ENCODE data around the gene BAZ2B.
"Not testable (repeated sequence)": the region's sequence is repeated elsewhere in the genome, so short reads cannot be mapped to it uniquely, and the experiment has no call there.

Gene BAZ2B

DNA sequence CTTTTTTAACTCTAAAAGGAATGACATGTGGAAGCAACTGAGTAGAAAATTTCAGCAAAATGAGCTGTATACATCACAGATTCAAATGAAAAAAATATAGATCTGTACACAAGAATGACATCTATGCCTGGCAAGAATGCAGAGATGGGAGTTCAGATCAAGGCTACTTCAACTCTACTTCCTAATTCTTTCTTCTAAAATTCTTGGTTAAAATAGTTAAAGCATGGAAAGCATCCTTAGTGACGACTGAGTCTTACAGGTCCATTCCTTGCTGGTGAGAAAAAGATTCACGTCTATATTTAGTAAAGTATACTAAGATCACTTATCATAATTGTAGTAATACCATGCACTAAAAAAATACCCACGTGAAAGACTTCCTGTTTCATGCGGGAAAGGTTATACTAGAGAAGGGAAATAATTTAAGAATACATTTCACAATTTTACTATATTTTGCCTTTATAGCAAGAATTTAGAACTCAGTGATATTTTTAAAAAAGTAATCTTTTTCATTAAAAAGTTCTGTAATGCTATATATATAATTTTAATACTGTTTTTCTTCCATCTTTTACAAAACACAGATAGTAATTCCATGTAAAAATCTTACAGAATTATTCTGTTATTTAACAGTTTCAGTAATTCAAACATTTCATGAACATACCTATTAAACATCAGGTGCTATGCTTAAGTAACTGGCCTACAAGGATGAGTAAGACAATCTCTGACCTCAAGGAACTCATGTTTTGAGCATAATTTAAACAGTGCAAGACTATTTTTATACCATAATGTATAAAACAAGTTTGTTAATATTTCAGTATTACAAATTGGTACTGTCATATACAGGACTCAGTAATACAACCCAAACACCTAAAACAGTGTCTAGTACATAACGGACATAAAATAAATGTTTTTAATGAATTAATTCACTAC lies 159.6 kb downstream of the BAZ2B start:
- DNase-seq: no peak

DNA sequence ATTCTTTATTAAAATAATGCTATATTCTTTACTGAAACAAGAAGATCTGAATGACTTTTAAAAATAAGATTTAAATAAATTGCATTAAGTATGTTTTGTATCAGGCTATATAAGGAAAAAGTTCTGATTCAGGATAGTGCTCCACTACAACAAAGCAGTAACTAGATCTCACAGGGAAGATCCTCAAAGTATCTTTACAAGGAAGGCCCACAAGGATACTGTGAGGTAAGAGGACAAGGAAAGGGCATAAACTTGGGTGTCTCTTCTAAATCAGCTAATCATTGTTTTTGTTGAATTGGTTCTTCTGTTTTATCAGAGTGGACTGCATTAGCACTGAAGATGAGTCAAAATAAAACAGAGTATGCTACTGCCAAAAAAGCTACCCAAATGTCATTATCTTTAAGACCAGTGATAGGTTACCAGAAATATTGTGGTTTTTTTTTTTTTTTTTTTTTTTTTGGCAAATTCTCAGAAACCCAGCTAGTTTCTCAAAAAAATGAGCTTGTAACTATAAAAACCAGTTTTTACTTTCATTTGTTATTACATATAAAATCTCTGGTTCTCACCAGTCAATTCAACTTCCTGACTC lies 160.9 kb downstream of the BAZ2B start:
- no peak for DNase-seq

DNA sequence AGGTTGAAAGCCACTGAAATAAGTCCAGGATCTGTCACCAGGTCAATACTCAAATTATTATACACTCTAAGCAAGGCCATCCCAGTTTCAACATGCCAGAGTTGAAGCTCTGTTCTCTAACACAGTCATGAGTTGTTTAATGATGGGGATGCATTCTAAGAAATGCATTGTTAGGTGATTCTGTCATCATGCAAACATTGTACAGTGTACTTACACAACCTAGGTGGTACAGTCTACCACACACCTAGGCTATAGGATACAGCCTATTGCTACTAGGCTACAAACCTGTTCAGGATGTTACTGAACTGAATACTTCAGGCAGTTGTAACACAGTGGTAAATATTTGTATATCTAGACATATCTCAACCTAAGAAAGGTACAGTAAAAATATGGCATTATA lies 162.2 kb downstream of the BAZ2B start:
- no peak for DNase-seq

DNA sequence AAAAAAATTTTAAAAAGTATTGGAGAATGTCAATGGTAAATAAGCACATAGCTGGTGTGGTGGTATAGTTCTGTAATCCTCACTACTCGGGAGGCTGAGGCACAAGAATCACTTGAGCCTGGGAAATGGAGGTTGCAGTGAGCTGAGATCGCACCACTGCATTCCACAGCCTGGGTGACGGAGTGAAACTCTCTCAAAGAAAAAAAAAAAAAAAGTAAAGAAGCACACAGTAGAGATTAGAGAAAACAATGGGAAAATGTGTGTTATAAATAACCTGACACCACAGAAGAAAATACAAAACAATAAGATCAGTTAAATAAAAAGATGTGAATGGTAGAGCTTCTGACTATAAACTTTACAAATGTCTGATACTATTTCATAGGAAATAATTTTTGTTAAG lies 166.2 kb downstream of the BAZ2B start:
- DNase-seq: no peak

DNA sequence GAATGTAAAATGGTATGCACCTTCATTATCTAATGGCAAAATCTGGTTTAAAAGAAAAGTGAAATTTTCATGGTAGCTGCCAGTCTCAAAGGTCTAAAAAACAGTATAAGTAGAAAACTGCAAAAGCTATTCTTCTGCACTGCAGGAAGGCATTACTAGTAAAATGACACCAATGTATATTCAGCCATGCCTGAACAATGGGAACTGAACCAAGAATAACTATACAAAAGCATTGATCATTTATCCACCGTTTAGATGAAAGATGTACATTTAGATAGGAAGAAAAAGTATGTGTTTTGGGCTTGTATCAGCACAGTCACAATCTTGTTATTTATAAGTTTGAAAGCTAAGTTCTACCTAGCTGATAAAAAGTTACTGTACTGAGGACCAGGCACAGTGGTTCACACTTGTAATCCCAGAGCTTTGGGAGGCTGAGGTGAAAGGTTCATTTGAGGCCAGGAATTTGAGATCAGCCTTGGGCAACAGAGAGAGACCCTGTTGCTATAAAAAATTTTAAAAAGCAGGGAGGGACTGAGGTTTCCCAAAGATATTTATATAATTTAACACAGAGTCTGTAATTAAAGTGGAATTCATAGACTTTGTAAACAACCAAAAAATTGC lies 166.7 kb downstream of the BAZ2B start:
- DNase-seq: no peak

DNA sequence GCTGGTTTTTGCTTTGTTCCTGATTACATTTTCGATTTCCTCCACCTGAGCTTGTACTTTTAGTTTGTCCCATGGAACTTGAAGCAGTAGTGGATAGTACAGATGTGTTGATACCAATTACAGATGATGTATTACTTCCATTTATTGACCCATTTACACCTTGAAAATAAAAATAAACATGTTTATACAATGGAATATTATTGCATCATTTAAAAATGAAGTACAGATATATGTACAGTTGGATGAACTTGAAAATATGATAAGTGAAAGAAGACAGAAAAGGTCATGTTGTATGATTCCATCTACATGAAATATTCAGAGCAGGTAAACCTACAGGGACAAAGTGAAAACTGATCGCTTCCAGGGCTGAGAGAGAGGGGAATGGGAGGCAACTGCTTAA lies 169.5 kb downstream of the BAZ2B start:
- no peak for DNase-seq

DNA sequence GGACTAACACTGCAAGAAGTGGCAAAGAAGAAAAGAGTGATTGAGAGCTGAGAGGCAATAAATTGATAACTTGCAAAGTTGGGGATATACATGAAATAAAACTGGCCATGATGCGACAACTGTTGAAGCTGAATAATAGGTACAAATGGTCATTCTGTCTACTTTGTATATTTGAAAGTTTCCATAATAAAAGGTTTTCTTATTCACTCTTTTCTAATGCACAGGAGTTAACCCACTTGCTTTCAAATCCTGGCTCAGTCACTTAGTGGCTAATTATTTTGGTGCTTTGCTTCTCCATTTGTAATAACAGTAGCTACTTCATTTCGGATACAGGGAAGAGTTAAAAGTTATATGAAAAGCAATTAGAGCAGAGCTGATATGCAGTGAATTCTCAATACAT lies 170.1 kb downstream of the BAZ2B start:
- no peak for DNase-seq

DNA sequence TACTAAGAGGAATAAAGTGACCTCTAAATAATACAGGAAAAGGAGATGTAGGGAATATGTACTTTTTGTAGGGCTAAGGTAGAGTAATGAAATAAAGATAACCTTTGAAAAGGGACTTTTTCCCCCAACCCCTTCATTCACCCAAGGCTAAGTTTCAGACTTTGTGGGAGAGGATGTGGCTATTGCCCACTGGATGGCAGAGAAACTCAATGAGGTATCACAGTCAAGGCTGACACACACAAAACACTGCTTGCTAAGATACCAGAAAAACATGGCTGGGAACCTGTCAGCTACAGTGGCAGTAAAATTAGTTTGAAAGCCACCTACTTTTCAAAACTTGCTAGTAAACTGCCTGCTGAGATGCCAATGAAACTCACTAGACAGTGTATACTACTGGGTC lies 171.0 kb downstream of the BAZ2B start:
- DNase-seq: no peak

DNA sequence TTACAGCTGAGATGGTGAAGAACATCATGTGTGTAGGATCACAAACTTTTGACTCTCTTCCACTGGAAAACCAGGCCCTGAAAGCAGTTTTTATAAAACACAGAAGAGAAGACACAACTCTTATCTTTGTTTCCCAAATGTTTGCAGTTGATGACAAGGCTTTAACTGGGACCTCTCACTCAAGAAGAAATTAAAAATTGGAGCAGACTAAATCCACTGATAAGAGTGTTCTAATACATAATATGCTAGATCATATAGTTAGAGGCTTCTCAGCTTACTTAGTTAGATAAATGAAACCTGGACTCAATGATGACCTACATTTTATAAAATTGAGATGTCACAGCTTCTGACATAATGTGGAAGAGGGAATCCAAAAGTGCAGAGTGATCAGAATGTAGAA lies 171.6 kb downstream of the BAZ2B start:
- DNase-seq: no peak

DNA sequence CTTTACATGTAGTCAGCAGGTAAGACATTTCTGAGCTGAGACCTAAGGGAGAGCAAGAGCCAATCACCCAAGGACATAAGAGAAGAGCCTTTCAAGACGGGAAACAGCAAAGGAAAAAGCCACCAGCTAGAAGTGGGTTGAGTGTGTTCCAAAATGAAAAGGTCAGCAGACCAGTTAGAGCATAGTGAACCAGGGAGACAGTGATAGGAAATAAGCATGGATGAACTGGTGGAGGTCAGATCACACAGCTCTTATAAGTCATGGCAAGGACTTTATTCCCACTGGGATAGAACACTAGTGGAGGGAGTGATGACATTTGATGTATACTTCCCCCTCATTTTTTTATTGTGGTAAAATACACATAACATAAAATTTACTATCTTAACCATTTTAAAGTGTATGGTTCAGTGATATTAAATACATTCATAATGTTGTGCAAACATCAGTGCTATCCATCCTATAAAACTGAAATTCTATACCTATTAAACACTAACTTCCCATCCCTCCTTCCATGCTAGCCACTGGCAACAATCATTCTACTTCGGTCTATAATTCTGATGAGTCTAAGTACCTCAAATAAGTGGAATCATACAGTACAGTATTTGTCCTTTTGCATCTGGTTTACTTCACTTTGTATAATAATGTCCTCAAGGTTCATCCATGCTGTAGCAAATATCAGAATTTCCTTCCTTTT lies 174.0 kb downstream of the BAZ2B start:
- DNase-seq: no peak

DNA sequence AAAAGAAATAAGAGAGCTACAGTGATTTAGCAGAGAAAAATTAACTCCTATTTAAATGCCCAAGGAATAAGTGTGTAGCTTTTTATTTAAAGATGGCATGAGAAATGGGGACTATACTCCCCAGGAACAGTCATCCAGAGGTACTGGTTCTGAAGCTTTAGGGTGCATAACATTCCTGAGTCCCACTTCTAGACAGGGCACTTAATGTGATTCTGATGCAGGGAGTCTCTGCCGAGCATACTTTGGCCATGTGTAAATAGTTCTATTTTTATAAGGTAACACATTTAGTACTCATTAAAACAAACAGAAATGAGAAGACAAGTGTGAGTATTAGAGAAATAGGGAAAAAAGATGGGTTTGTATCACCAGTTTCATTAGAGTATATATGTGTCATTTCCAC lies 175.2 kb downstream of the BAZ2B start:
- DNase-seq: no peak

DNA sequence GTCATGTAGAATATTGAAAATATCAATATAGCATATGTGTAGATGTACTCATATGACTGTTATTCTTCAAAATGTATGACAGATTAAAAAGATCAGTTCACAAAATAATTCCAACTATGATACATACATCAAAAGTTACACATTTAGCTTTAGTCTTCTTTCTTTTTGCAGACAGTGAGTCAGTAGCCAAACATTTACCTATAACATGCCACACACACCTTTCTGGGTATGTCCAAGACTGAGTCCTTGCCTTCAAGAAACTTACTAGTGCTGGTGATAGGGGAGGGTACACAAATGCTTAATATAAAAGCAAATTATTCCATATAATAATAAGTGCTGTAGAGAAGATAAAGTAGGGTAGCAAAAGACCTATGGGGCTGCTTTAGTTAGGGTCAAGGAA lies 176.9 kb downstream of the BAZ2B start:
- DNase-seq: no peak

DNA sequence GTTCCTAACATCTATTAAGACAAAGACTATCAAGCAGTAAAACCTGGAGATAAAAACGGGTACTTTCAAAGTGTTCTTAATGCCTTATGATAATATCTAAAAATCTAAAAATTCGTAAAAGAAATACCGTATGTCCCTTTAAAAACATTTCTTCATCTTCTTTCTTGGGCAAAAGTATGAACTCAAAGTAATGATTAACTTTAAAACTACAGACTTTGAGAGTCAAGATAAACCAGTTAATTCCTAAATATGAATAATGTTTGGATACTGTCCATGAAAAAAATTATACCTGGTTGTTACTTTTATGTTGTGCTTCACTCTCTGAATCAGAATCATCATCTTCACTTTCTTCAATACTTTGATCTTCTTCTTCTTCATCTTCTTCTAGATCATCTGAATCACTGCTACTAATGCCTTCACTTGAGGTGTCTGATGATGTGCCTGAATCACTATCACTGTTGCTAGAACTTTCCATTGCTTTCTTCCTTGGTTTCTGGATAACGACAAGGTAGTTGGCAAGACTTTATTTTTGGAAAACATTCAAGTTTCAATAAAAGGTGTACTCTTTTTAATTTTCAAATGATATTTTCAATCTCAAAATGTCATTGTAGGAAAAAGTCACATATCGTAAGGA lies 177.5 kb downstream of the BAZ2B start:
- no peak for DNase-seq

DNA sequence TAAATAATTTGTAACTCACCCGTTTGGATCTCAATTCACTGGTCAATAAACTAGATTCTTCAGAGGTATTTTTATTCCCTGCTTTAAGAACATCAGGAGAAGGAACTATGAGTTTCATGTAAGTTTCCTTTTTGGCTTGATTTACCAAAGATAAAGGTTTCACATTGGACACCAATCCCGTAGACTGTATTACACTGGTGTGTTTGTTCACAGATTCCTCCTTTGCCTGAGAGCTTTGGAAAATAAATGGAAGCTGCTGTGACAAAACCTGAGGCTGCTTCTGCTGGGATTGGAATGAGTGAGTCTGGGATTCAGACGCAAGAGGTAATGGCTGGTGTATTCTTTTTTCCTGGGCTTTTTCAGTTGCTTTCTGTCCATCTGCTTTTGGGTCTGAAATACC lies 178.1 kb downstream of the BAZ2B start:
- DNase-seq: no peak

DNA sequence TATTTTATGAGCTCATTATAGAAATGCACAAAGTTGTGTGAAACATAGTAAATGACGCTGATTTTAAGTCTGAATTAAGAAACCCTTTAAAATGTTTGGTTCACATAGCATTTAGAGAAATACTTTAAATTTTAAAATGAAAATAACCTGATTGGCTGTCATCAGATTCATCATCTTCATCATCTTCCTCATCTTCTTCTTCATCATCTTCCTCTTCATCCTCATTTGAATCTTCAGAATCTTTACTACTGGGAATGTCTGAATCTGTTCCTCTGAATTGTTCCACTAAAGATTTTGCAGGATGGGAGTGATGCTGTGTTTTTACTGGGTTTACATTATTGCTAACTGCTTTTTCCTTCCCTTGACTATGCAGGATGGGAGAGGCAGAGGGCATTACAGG lies 183.7 kb downstream of the BAZ2B start:
- no peak for DNase-seq

DNA sequence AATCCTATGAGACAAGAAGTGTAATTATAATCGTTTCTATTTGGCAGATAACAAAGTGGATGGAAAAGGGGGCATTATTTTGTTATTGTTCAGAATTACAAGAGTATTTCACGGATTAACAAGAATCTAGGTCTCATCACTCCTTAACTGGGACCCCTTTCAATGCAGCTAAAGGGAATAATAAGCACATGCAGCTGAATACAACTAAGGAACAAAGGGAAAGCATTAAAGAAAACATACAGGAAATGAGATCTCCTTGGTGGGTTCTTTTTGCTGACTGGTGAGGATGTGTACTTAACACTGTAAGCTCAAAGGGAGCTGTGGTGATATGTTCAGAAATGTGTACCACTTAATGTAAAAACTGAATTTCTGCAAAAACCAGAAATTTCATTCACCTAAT lies 189.3 kb downstream of the BAZ2B start:
- DNase-seq: no peak

DNA sequence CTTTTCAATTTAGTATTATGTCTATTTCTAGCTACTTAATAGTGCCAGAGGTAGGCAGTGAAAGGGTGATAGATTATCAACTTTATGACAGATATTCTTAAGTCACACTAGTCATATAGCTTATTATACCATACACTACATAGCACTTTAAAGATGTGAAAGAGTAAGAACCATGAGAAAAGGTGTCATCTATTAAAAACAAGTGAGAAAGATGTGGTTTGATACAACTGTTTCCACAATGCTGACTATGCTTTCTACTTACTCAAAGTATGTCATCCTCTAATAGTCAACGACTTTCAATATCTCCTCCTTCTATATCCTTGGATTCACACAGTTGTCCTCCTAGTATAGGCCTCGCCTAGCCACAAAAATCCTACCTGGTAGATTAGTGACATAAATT lies 196.9 kb downstream of the BAZ2B start:
- DNase-seq: no peak

DNA sequence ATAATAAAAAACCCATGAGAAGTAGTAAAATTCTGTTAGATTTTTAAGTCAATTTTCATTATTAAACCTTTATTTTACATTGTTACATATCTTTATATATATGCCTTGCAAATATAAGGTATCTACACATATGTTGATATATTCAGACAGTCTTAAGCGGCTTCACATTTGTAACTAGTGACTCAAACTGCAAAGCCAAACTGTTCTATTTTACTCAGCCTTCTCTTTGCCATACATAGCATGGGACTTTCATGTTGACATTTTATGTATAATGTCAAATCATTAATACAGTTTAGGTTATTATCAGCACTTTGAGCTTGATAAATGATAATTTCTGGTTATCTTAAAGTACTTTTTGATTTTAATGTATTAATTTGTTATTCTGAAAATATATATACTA lies 204.9 kb downstream of the BAZ2B start:
- DNase-seq: no peak

DNA sequence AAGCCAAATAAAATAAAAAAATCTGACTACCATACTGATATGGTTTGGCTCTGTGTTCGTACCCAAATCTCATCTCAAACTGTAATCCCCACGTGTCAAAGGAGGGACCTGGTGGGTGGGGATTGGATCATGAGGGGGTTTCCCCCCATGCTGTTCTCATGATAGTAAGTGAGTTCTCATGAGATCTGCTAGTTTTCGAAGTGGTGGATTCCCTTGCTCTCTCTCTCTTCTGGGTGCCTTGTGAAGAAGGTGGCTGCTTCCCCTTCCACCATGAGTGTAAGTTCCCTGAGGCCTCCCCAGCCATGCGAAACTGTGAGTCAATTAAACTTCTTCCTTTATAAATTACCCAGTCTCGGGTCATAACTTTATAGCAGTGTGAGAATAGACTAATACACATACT lies 206.1 kb downstream of the BAZ2B start:
- DNase-seq: no peak

DNA sequence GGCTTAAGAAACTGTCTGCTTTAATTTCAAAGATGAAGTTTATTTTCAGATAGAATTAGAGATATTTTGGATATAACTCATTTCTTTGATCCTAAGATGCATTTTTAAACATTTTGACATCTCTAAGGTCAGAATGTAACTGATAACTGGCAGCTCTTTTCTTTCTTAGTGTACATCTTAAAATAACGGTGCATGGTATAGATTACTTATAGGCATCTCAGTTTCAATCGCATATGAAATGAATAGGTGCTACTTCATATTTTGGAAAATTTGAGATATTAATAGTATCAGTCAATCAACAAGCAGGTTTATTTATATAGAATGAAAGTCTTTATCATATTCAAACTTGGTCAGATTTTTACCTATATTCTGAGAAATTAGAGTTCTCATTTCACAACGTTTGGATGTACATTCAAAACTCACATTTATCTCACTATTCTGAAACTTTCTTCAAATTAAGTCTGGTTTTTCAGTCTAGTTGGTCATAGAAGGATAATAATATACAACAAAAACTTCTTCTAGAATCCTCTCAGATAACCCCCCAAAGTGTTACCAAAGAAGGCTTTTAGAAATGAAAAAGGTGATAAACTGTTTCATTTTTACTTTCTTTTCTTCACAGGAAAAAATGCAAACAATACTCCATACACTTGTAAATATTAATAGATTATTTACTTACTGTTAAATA lies 207.1 kb downstream of the BAZ2B start:
- DNase-seq: no peak

DNA sequence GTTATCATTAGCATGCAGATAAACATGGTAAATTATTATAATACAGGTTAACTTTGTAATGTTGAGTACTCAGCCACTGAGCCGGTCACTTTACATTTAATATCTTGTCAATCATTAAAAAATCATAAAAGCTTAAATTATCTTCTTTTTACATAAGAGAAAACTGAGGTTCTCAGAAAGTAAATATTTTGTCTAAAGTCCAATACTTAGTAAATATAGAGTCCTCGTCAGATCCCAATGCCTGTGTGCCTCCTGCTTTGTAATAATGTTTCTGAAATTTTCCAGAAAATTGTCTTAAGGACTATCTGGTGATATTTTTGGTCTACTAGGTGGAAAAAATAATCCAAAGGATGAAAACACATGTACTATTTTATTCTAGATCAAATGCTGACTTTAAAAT lies 213.6 kb downstream of the BAZ2B start:
- DNase-seq: no peak

DNA sequence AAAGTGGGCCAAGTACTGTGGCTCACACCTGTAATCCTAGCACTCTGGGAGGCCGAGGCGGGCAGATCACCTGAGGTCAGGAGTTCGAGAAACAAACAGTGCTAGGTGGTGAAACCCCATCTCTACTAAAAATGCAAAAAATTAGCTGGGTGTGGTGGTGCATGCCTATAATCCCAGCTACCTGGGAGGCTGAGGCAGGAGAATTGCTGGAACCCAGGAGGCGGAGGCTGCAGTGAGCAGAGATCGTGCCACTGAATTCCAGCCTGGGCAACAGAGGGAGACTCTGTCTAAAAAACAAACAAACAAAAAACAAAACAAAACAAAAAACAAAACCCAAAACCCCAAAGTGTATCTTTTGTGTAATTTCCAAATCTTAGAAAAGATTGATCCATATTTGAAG lies 214.2 kb downstream of the BAZ2B start:
- not testable (repeated sequence) for DNase-seq
